ENCODE results near the gene PSMG4. TPM values are rescaled to one million over a fixed set of nuclear protein-coding genes. Genes with fewer than 3 reads are reported as not detected.

PSMG4 gene
- total RNA-seq, 1 experiment from 2014 or later, result 35.0 TPM

DNA sequence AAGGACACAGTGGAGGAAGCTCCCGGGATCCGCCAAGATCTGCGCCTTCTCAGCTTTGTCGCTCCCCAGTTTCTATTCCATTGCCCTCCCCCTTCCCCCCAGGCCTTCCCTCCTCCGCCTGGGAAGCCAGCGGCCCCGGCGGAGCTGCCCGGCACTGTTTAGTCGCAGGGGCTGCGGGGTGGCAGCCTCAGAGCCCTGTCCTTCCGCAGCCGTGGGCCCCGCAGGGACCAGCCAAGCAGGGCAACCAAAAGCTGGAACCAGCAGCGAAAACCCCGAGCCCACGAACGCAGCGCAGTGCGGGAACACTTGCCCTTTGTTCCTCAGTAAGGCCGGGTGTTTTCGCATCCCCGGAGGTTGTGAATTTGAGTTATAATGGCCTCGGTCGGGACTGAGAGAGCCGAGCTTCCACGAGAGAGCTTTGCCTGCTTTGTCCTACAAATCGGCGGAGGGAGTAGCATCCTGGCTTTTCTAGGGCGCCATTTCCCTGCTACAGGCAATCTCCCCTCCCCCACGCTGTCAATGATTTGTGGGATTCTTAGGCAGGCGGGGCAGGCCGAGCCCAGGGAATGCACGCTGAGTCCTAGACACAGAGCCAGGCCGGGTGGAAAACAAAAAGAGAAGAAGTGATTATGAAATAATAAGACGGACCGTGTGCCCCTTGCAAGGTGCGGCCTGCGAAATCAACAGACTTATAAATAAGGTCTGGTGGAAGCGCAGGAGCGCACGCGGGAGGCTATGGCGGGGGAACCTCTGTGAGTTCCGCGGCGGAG is 27.3 kb upstream of the PSMG4 start:
- no peaks in the 10 kb centered on the region for H3K79me2 ChIP-seq (ENCODE audit: insufficient read depth, low read length)
- no peaks in the 10 kb centered on the region for H4K20me1 ChIP-seq (ENCODE audit: insufficient read depth)
- no peaks in the 10 kb centered on the region for H3K9me2 ChIP-seq (ENCODE audit: insufficient read depth)
- H3K9ac ChIP-seq (ENCODE audit: low read length), result no peak overlapping the region
- no peaks in the 10 kb centered on the region for H3K9me3 ChIP-seq (ENCODE audit: control insufficient read depth in 1 of 2, insufficient read depth in 1 of 2, low read depth in 1 of 2, low read length in 2 of 2)
- no peak overlapping the region for H3K27ac ChIP-seq (ENCODE audit: low read depth, low read length)
- H3K27me3 ChIP-seq (ENCODE audit: insufficient read depth, low read length), result 0 out of 2 replicates have a peak, but pooled peaks cover 6% of the 10 kb centered on the region
- ChIA-PET RAD21 (ENCODE audit: low non-redundant PET in 1 of 2, low total read pairs in 2 of 2, uncharacterized antibody in 2 of 2, unreplicated experiment in 2 of 2) (no interaction called here), POLR2A (no interaction called here), CTCF (no interaction called here)
- no peaks in the 10 kb centered on the region for H3K36me3 ChIP-seq (ENCODE audit: control insufficient read depth in 1 of 2, insufficient read depth in 2 of 2, low read length in 2 of 2)
- H3K4me3 ChIP-seq (replicated peaks in 1 of 2; ENCODE audit: low read depth in 1 of 2, low read length in 2 of 2), result no peak overlapping the region
- H3K4me1 ChIP-seq (ENCODE audit: control insufficient read depth in 1 of 2, insufficient read depth in 2 of 2, low read length in 2 of 2), result no peaks in the 10 kb centered on the region
- no peak for DNase-seq (ENCODE audit: low read depth, low spot score)
- no peak for ATAC-seq
- no peak overlapping the region for H2AFZ ChIP-seq (ENCODE audit: low read depth, low read length, poor library complexity, severe bottlenecking)
- TF ChIP-seq JUND (IDR thresholded peaks at IDR 0.05) (no peak), EGR1 (IDR thresholded peaks at IDR 0.05; ENCODE audit: low read depth) (no peak), CEBPB (IDR thresholded peaks at IDR 0.05; ENCODE audit: low read depth) (no peak)
- TF ChIP-seq, protein P1, sequence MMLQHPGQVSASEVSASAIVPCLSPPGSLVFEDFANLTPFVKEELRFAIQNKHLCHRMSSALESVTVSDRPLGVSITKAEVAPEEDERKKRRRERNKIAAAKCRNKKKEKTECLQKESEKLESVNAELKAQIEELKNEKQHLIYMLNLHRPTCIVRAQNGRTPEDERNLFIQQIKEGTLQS (IDR thresholded peaks at IDR 0.05), result no peak
- H3K4me2 ChIP-seq (ENCODE audit: low read length), result no peak overlapping the region
- intact Hi-C loops (cut with micrococcal nuclease), result no loop called here
- no TSS peak for BruUV-seq (replicated peaks)

DNA sequence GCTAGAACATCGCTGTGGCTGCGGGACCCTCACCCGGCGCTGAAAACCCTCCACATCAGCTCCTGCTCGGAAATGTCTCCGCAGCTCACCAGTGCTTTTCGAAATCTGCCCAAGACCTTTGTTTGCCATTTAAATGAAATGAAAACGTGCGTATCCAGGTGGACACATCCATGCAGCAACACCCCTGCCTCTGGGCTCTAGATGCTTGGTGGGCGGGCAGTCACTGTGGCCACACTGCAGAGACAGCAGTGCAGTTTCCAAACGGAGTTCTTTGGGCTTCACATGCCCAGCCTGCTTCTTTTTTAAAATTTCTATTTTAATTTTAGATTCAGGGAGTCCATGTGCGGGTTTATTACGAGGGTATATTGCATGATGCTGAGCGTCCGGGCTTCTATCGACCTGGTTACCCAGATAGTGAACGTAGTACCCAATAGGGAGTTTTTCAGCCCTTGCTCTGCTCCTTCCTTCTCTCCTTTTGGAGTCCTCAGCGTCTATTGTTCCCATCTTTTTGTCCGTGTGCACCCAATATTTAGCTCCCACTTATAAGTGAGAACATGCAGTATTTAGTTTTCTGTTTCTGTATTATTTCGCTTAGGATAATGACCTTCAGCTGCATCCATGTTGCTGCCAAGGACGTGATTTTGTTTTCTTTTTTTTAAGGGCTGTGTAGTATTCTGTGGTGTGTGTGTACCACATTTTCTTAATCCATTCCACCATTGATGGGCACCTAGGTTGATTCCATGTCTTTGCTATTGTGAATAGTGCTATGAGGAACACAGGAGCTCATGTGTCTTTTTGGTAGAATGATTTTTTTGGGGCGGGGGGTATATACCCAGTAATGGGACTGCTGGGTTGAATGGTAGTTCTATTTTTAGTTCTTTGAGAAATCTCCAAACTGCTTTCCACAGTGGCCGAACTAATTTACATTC is 26.5 kb upstream of the PSMG4 start:
- no peaks in the 10 kb centered on the region for H3K79me2 ChIP-seq (ENCODE audit: insufficient read depth, low read length)
- CTCF ChIA-PET, result no interaction called here
- no peak overlapping the region for H2AFZ ChIP-seq (ENCODE audit: low read depth, low read length, poor library complexity, severe bottlenecking)
- TF ChIP-seq ZNF274 (IDR thresholded peaks at IDR 0.05; ENCODE audit: low read depth, low read length) (no peak), EZH2 (IDR thresholded peaks at IDR 0.05) (no peak), POLR2A (IDR thresholded peaks at IDR 0.05; ENCODE audit: borderline replicate concordance, extremely low read depth, insufficient read depth, insufficient read length) (no peak), CEBPB (IDR thresholded peaks at IDR 0.05; ENCODE audit: low read depth) (no peak), JUND (IDR thresholded peaks at IDR 0.05) (no peak), ZFX (IDR thresholded peaks at IDR 0.05) (no peak), SIN3A (IDR thresholded peaks at IDR 0.05; ENCODE audit: low read depth) (no peak)
- TF ChIP-seq, protein P2, sequence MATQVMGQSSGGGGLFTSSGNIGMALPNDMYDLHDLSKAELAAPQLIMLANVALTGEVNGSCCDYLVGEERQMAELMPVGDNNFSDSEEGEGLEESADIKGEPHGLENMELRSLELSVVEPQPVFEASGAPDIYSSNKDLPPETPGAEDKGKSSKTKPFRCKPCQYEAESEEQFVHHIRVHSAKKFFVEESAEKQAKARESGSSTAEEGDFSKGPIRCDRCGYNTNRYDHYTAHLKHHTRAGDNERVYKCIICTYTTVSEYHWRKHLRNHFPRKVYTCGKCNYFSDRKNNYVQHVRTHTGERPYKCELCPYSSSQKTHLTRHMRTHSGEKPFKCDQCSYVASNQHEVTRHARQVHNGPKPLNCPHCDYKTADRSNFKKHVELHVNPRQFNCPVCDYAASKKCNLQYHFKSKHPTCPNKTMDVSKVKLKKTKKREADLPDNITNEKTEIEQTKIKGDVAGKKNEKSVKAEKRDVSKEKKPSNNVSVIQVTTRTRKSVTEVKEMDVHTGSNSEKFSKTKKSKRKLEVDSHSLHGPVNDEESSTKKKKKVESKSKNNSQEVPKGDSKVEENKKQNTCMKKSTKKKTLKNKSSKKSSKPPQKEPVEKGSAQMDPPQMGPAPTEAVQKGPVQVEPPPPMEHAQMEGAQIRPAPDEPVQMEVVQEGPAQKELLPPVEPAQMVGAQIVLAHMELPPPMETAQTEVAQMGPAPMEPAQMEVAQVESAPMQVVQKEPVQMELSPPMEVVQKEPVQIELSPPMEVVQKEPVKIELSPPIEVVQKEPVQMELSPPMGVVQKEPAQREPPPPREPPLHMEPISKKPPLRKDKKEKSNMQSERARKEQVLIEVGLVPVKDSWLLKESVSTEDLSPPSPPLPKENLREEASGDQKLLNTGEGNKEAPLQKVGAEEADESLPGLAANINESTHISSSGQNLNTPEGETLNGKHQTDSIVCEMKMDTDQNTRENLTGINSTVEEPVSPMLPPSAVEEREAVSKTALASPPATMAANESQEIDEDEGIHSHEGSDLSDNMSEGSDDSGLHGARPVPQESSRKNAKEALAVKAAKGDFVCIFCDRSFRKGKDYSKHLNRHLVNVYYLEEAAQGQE (IDR thresholded peaks at IDR 0.05; ENCODE audit: low read depth), result no peak
- no peaks in the 10 kb centered on the region for H3K9me2 ChIP-seq (ENCODE audit: insufficient read depth)
- H3K4me1 ChIP-seq (ENCODE audit: control insufficient read depth in 1 of 2, insufficient read depth in 2 of 2, low read length in 2 of 2), result no peaks in the 10 kb centered on the region
- H4K20me1 ChIP-seq (ENCODE audit: insufficient read depth), result no peaks in the 10 kb centered on the region
- RAD21 ChIA-PET (ENCODE audit: low non-redundant PET in 1 of 2, low total read pairs in 2 of 2, uncharacterized antibody in 2 of 2, unreplicated experiment in 2 of 2), result no interaction called here
- no peak overlapping the region for H3K9ac ChIP-seq (ENCODE audit: low read length)
- 0 out of 2 replicates have a peak, but pooled peaks cover 6% of the 10 kb centered on the region for H3K27me3 ChIP-seq (ENCODE audit: insufficient read depth, low read length)
- H3K4me3 ChIP-seq (replicated peaks in 1 of 2; ENCODE audit: low read depth in 1 of 2, low read length in 2 of 2), result no peak overlapping the region
- BruUV-seq (replicated peaks), result no TSS peak
- no peaks in the 10 kb centered on the region for H3K36me3 ChIP-seq (ENCODE audit: control insufficient read depth in 1 of 2, insufficient read depth in 2 of 2, low read length in 2 of 2)
- DNase-seq (ENCODE audit: low read depth, low spot score) (no peak), ATAC-seq (no peak)
- no peak overlapping the region for H3K27ac ChIP-seq (ENCODE audit: low read depth, low read length)
- intact Hi-C loops (cut with micrococcal nuclease), result no loop called here
- POLR2A ChIA-PET, result no interaction called here
- no peaks in the 10 kb centered on the region for H3K9me3 ChIP-seq (ENCODE audit: control insufficient read depth in 1 of 2, insufficient read depth in 1 of 2, low read depth in 1 of 2, low read length in 2 of 2)
- no peak overlapping the region for H3K4me2 ChIP-seq (ENCODE audit: low read length)
